ENCODE data around the gene LSM5.

The LSM5 gene

GRCh38 chr7:32490127-32490796 is at the start of gene LSM5:
TSS of gene LSM5 (minus strand) at chr7:32490380. CDS start at chr7:32490365, 15 bp downstream.
- peak; percentile 75 to 82 for DNase-seq (ENCODE audit: low read depth in 2 of 2)

GRCh38 chr7:32539366-32539765 is 49.2 kb upstream of the LSM5 start:
- DNase-seq (ENCODE audit: low read depth in 2 of 2): no peak

- DNase-seq (ENCODE audit: low read depth in 2 of 2): no peak
These were observed 47.6 kb upstream of the LSM5 start for GRCh38 chr7:32537760-32538159.

- DNase-seq (ENCODE audit: low read depth in 2 of 2): no peak
These were observed 46.4 kb upstream of the LSM5 start for GRCh38 chr7:32536585-32536984.

- DNase-seq (ENCODE audit: low read depth in 2 of 2): no peak
These were observed 45.8 kb upstream of the LSM5 start for GRCh38 chr7:32536016-32536415.

GRCh38 chr7:32535162-32535702 is 45.1 kb upstream of the LSM5 start:
- DNase-seq (ENCODE audit: low read depth in 2 of 2): no peak

GRCh38 chr7:32533276-32534029 is 43.3 kb upstream of the LSM5 start:
- DNase-seq (ENCODE audit: low read depth in 2 of 2): no peak

GRCh38 chr7:32532716-32533115 is 42.5 kb upstream of the LSM5 start:
- DNase-seq (ENCODE audit: low read depth in 2 of 2): no peak

- no peak for DNase-seq (ENCODE audit: low read depth in 2 of 2)
These were observed 41.9 kb upstream of the LSM5 start for GRCh38 chr7:32532086-32532485.

GRCh38 chr7:32531402-32531801 is 41.2 kb upstream of the LSM5 start:
- no peak for DNase-seq (ENCODE audit: low read depth in 2 of 2)

- no peak for DNase-seq (ENCODE audit: low read depth in 2 of 2)
These were observed 35.7 kb upstream of the LSM5 start for GRCh38 chr7:32525839-32526238.

- no peak for DNase-seq (ENCODE audit: low read depth in 2 of 2)
These were observed 34.5 kb upstream of the LSM5 start for GRCh38 chr7:32524631-32525030.

- DNase-seq (ENCODE audit: low read depth in 2 of 2): no peak
These were observed 32.8 kb upstream of the LSM5 start for GRCh38 chr7:32522746-32523530.

GRCh38 chr7:32519763-32520162 is 29.6 kb upstream of the LSM5 start:
- DNase-seq (ENCODE audit: low read depth in 2 of 2): no peak

- DNase-seq (ENCODE audit: low read depth in 2 of 2): no peak
These were observed 28.5 kb upstream of the LSM5 start for GRCh38 chr7:32518534-32519140.

- no peak for DNase-seq (ENCODE audit: low read depth in 2 of 2)
These were observed 26.4 kb upstream of the LSM5 start for GRCh38 chr7:32516551-32517100.

- DNase-seq (ENCODE audit: low read depth in 2 of 2): no peak
These were observed 25.8 kb upstream of the LSM5 start for GRCh38 chr7:32515890-32516550.

GRCh38 chr7:32513210-32513609 is 23.0 kb upstream of the LSM5 start:
- DNase-seq (ENCODE audit: low read depth in 2 of 2): no peak

GRCh38 chr7:32511791-32512190 is 21.6 kb upstream of the LSM5 start:
- DNase-seq (ENCODE audit: low read depth in 2 of 2): no peak

- DNase-seq (ENCODE audit: low read depth in 2 of 2): no peak
These were observed 17.2 kb upstream of the LSM5 start for GRCh38 chr7:32507414-32507813.

Data from activated CD8-positive, alpha-beta memory T cell treated with anti-CD3 and anti-CD28 coated beads for 4 hours (primary cell).